Ascending aorta (tissue), 2 donors: Measurements from ENCODE around the gene TNFSF15. TPM values are rescaled to one million over a fixed set of nuclear protein-coding genes. Genes with fewer than 3 reads are reported as not detected.
A peak's percentile ranks its signal among the peaks of the same experiment; 100 is the strongest.
"Not testable (repeated sequence)": the region's sequence is repeated elsewhere in the genome, so short reads cannot be mapped to it uniquely, and the experiment has no call there.

Experiments used
- DNase-seq, 2 donors: peaks; one replicate each; pipeline ENCODE4 v3.0.0-alpha.2; 2019; ENCODE audit warnings: low spot score in 2 of 2
- H3K27ac ChIP-seq, 2 donors: fragments of 200-600 bp; sonication (generic); one replicate each; pipeline ENCODE4 v1.5.1; 2016 to 2017; ENCODE audit warnings: mild to moderate bottlenecking in 1 of 2
- H3K27me3 ChIP-seq: fragments of 200-600 bp; sonication (generic); one replicate; pipeline ENCODE4 v1.5.1; 2017
- H3K36me3 ChIP-seq, 2 donors: fragments of 200-600 bp; sonication (generic); one replicate each; pipeline ENCODE4 v1.5.1; 2016
- H3K4me1 ChIP-seq, 2 donors: fragments of 200-600 bp; sonication (generic); one replicate each; pipeline ENCODE4 v1.5.1; 2016 to 2017; ENCODE audit warnings: mild to moderate bottlenecking in 1 of 2
- H3K4me3 ChIP-seq, 2 donors: fragments of 200-600 bp; sonication (generic); one replicate each; pipeline ENCODE4 v1.5.1; 2016 to 2017; ENCODE audit warnings: mild to moderate bottlenecking in 1 of 2
- H3K9me3 ChIP-seq, 2 donors: fragments of 200-600 bp; sonication (generic); one replicate each; pipeline ENCODE4 v1.5.1; 2016
- CTCF ChIP-seq, 3 experiments: fragments of 200-600 bp in 2 of 3; fragments of 450-650 bp in 1 of 3; sonication (generic) in 2 of 3; IDR thresholded peaks; one replicate each; pipeline ENCODE4 v1.5.1; 2016 to 2019; ENCODE audit warnings: antibody characterized with exemption in 3 of 3, mild to moderate bottlenecking in 1 of 3, moderate library complexity in 1 of 3
- intact Hi-C: fragments of 100-400 bp; cut with DNase I; formaldehyde crosslinking; loops from one replicate; pipeline ENCODE4 v1.15.1; 2023
- total RNA-seq: library from RNA; depleted of rRNA; stranded (reverse); fragments of >200 nt; gene quantifications from one replicate; pipeline ENCODE4 v1.1.0, GENCODE V29; 2016

Gene TNFSF15
- total RNA-seq, 1 donor from 2014 or later, result under 0.01 TPM

- no peaks in the 10 kb centered on the region for H3K27me3 ChIP-seq
- intact Hi-C loops, result loop anchor here (1.0 kb wide), 3 partner anchors 172 to 784 kb away; no protein-coding TSS in a partner anchor
- H3K9me3 ChIP-seq, result no peaks in the 10 kb centered on the region
- peak in 1 of 2 donors; percentile 86 for DNase-seq
- H3K4me1 ChIP-seq, result no peaks in the 10 kb centered on the region
- no peaks in the 10 kb centered on the region for H3K36me3 ChIP-seq
- no peak overlapping the region for H3K27ac ChIP-seq
- TF ChIP-seq CTCF (IDR thresholded peaks at IDR 0.05), result peak; percentile 70 to 76 (median 70)
- no peak overlapping the region for H3K4me3 ChIP-seq
Measured at GRCh38 chr9:114738581-114739316, 67.1 kb downstream of the TNFSF15 start.

GRCh38 chr9:114737847-114738246, 68.0 kb downstream of the TNFSF15 start:
- H3K36me3 ChIP-seq, result no peaks in the 10 kb centered on the region
- intact Hi-C loops, result no loop called here
- no peak for TF ChIP-seq CTCF (IDR thresholded peaks at IDR 0.05)
- no peaks in the 10 kb centered on the region for H3K4me1 ChIP-seq
- no peak for DNase-seq
- no peaks in the 10 kb centered on the region for H3K27me3 ChIP-seq
- H3K9me3 ChIP-seq, result no peaks in the 10 kb centered on the region
- H3K4me3 ChIP-seq, result no peak overlapping the region
- H3K27ac ChIP-seq, result no peak overlapping the region

- intact Hi-C loops, result no loop called here
- TF ChIP-seq CTCF (IDR thresholded peaks at IDR 0.05), result no peak
- H3K27ac ChIP-seq, result no peak overlapping the region
Measured at GRCh38 chr9:114737118-114737517, 68.7 kb downstream of the TNFSF15 start.

GRCh38 chr9:114735704-114736103, 70.1 kb downstream of the TNFSF15 start:
- TF ChIP-seq CTCF (IDR thresholded peaks at IDR 0.05), result no peak
- intact Hi-C loops, result no loop called here
- H3K4me1 ChIP-seq, result no peaks in the 10 kb centered on the region
- H3K27me3 ChIP-seq, result no peaks in the 10 kb centered on the region
- H3K36me3 ChIP-seq, result no peaks in the 10 kb centered on the region
- no peak overlapping the region for H3K4me3 ChIP-seq
- H3K27ac ChIP-seq, result no peak overlapping the region
- H3K9me3 ChIP-seq, result no peaks in the 10 kb centered on the region
- DNase-seq, result no peak

More at GRCh38 chr9:114737118-114737517, 68.7 kb downstream of the TNFSF15 start:
- Histone ChIP-seq H3K36me3 (no peaks in the 10 kb centered on the region), H3K27me3 (no peaks in the 10 kb centered on the region), H3K4me1 (no peaks in the 10 kb centered on the region), H3K4me3 (no peak overlapping the region), H3K9me3 (no peaks in the 10 kb centered on the region)
- DNase-seq, result no peak

GRCh38 chr9:114735139-114735538, 70.7 kb downstream of the TNFSF15 start:
- intact Hi-C loops, H3K4me3 ChIP-seq, H3K9me3 ChIP-seq: not testable (repeated sequence)

More at GRCh38 chr9:114735139-114735538, 70.7 kb downstream of the TNFSF15 start:
- not testable (repeated sequence) for H3K4me1 ChIP-seq, H3K36me3 ChIP-seq, DNase-seq, H3K27me3 ChIP-seq, H3K27ac ChIP-seq

Other genes with a start within 250 kb of the TNFSF15 start
- gene ATP6V1G1, start 218.3 kb downstream of the TNFSF15 start, total RNA-seq, result 135 TPM
- gene TMEM268, start 194.7 kb downstream of the TNFSF15 start, total RNA-seq, result 1.5 TPM
- not detected for gene TEX53, start 148.2 kb downstream of the TNFSF15 start, total RNA-seq
- not detected for gene TEX48, start 123.8 kb downstream of the TNFSF15 start, total RNA-seq
- 0.96 TPM for gene TNFSF8, start 124.6 kb upstream of the TNFSF15 start, total RNA-seq